ENCODE measurements around the gene RPP25. TPM values are rescaled to one million over a fixed set of nuclear protein-coding genes. Genes with fewer than 3 reads are reported as not detected.
A peak's percentile ranks its signal among the peaks of the same experiment; 100 is the strongest.

RPP25 gene
- total and polyA plus RNA-seq, 2 of the 13 experiments (the other 11 are each of a cell fraction or from before 2014, with no cell fraction given): 0.05 to 0.11 TPM

DNA sequence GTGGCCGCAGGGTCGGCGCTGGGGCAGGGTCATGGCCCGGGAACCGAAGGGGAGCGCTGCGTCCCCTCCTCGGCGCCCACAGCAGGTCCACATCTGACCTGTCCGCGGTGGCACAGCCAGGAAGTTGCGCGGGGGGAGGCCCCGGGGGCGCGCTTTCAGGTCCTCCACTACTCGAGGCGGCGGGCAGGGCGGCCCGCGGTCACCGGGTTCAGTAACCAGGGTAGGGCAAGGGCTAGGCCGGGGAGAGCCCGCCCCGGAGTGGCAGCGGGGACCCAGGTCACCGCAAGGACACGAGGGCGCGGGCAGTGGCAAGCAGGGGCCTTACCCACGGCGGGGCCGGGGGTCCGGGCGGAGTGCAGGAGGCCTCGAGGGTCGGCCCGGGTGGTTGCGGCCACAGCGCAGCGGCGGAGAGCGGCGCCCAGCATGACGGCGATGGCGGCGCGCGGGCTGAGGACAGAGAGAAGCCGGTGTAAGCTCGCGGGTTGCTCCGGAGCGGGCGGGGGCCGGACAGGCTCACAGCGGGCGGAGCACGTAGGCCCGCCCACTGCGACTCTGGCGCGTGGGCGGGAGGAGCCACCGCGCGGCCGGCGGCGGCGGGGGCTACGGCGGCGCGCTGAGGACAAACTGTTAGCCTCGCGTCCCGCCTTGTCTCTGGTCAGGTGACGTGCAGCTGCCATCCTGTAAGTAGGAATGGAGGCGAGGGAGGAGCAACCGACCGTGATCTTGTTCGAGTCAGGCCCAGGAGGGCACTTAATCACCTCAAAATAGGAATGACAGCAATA, 18.8 kb downstream of the RPP25 start, which contains the start of gene COX5A (continued):
- peak; percentile 87; the same call in 1 of the 2 replicates for TF ChIP-seq ERF (CRISPR knock-in tag; IDR thresholded peaks at IDR 0.05)
- no peak for TF ChIP-seq GRHL1 (CRISPR knock-in tag; conservative IDR thresholded peaks at IDR 0.05)
- no peak for TF ChIP-seq ZNF17 (CRISPR knock-in tag; IDR thresholded peaks at IDR 0.05)
- TF ChIP-seq ZNF260 (CRISPR knock-in tag; IDR thresholded peaks at IDR 0.05; ENCODE audit: borderline replicate concordance, low read depth): no peak
- peak; percentile 90 for TF ChIP-seq RARA (CRISPR knock-in tag; IDR thresholded peaks at IDR 0.05)
- peak; percentile 96 for TF ChIP-seq RBM39 (IDR thresholded peaks at IDR 0.05; ENCODE audit: low read depth, low read length, poor library complexity, severe bottlenecking)
- TF ChIP-seq, protein P1, sequence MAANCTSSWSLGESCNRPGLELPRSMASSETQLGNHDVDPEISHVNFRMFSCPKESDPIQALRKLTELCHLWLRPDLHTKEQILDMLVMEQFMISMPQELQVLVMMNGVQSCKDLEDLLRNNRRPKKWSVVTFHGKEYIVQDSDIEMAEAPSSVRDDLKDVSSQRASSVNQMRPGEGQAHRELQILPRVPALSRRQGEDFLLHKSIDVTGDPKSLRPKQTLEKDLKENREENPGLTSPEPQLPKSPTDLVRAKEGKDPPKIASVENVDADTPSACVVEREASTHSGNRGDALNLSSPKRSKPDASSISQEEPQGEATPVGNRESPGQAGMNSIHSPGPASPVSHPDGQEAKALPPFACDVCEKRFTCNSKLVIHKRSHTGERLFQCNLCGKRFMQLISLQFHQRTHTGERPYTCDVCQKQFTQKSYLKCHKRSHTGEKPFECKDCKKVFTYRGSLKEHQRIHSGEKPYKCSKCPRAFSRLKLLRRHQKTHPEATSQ (CRISPR knock-in tag; IDR thresholded peaks at IDR 0.05; ENCODE audit: borderline replicate concordance): peak; percentile 91
- TF ChIP-seq, protein P2, sequence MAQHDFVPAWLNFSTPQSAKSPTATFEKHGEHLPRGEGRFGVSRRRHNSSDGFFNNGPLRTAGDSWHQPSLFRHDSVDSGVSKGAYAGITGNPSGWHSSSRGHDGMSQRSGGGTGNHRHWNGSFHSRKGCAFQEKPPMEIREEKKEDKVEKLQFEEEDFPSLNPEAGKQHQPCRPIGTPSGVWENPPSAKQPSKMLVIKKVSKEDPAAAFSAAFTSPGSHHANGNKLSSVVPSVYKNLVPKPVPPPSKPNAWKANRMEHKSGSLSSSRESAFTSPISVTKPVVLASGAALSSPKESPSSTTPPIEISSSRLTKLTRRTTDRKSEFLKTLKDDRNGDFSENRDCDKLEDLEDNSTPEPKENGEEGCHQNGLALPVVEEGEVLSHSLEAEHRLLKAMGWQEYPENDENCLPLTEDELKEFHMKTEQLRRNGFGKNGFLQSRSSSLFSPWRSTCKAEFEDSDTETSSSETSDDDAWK (CRISPR knock-in tag; IDR thresholded peaks at IDR 0.05): no peak
- no peak; the same call in 1 of the 2 replicates for TF ChIP-seq GLI4 (CRISPR knock-in tag; IDR thresholded peaks at IDR 0.05; ENCODE audit: borderline replicate concordance)
- TF ChIP-seq SRSF9 (IDR thresholded peaks at IDR 0.05; ENCODE audit: borderline replicate concordance, insufficient read depth, low read depth, low read length, poor library complexity, severe bottlenecking): no peak
- peak; percentile 92 for TF ChIP-seq POLR2G (IDR thresholded peaks at IDR 0.05; ENCODE audit: low read depth, low read length)
- peak; percentile 54 for TF ChIP-seq ZNF792 (CRISPR knock-in tag; IDR thresholded peaks at IDR 0.05)
- TF ChIP-seq ZNF354B (CRISPR knock-in tag; IDR thresholded peaks at IDR 0.05): no peak
- no peak; the same call in 1 of the 2 replicates for TF ChIP-seq MIER2 (CRISPR knock-in tag; IDR thresholded peaks at IDR 0.05)
- TF ChIP-seq CHCHD3 (CRISPR knock-in tag; IDR thresholded peaks at IDR 0.05): 0 out of 2 replicates have a peak, but pooled peaks have one; percentile 87
- no peak for TF ChIP-seq CENPX (CRISPR knock-in tag; IDR thresholded peaks at IDR 0.05)
- 0 out of 2 replicates have a peak, but pooled peaks have one; percentile 32 for TF ChIP-seq ARHGAP35 (CRISPR knock-in tag; IDR thresholded peaks at IDR 0.05; ENCODE audit: borderline replicate concordance)
- TF ChIP-seq ZNF720 (CRISPR knock-in tag; IDR thresholded peaks at IDR 0.05): no peak
- peak; percentile 92 for TF ChIP-seq ZNF451 (CRISPR knock-in tag; IDR thresholded peaks at IDR 0.05)
- TF ChIP-seq RFXAP (CRISPR knock-in tag; IDR thresholded peaks at IDR 0.05; ENCODE audit: borderline replicate concordance): peak; percentile 88
- TF ChIP-seq ZNF205 (CRISPR knock-in tag; IDR thresholded peaks at IDR 0.05): no peak; the same call in 1 of the 2 replicates
- peak; percentile 95 for TF ChIP-seq ZNF563 (CRISPR knock-in tag; IDR thresholded peaks at IDR 0.05)
- no peak for TF ChIP-seq PBX2 (CRISPR knock-in tag; IDR thresholded peaks at IDR 0.05)
- no peak; the same call in 1 of the 2 replicates for TF ChIP-seq ZNF468 (CRISPR knock-in tag; IDR thresholded peaks at IDR 0.05)

Measured in HepG2 (cell line).